SJSA1 (cell line): ENCODE results near the gene MEP1B. TPM values are rescaled to one million over a fixed set of nuclear protein-coding genes. Genes with fewer than 3 reads are reported as not detected.
A peak's percentile ranks its signal among the peaks of the same experiment; 100 is the strongest.
"Not testable (repeated sequence)": the region's sequence is repeated elsewhere in the genome, so short reads cannot be mapped to it uniquely, and the experiment has no call there.

Source experiments
- DNase-seq, 2 experiments: peaks; one replicate each; pipeline ENCODE4 v3.0.0-alpha.2; 2015 to 2020; ENCODE audit warnings: low spot score in 2 of 2, low read depth in 1 of 2
- H3K27ac ChIP-seq: fragments of 250-450 bp; sonication (Bioruptor Pico); 2 replicates; pipeline ENCODE4 v1.5.1; 2020; ENCODE audit warnings: mild to moderate bottlenecking, moderate library complexity
- H3K27me3 ChIP-seq: fragments of 250-450 bp; sonication (Bioruptor Pico); replicated peaks from 2 replicates; pipeline ENCODE4 v1.5.1; 2020; ENCODE audit warnings: mild to moderate bottlenecking, moderate library complexity
- H3K36me3 ChIP-seq: fragments of 250-450 bp; sonication (Bioruptor Pico); 2 replicates; pipeline ENCODE4 v1.5.1; 2020; ENCODE audit warnings: mild to moderate bottlenecking
- H3K4me1 ChIP-seq: fragments of 250-450 bp; sonication (Bioruptor Pico); replicated peaks from 2 replicates; pipeline ENCODE4 v1.6.1; 2021; ENCODE audit warnings: mild to moderate bottlenecking
- H3K4me3 ChIP-seq: fragments of 250-450 bp; sonication (Bioruptor Pico); 2 replicates; pipeline ENCODE4 v1.5.1; 2020; ENCODE audit warnings: mild to moderate bottlenecking
- H3K9me3 ChIP-seq: fragments of 250-450 bp; sonication (Bioruptor Pico); replicated peaks from 2 replicates; pipeline ENCODE4 v1.5.1; 2020; ENCODE audit warnings: mild to moderate bottlenecking
- total RNA-seq: library from RNA; depleted of rRNA; stranded (reverse); fragments of >200 nt; shearing (Covaris generic); gene quantifications from 2 replicates; pipeline ENCODE4 v1.2.3, GENCODE V29; 2014; rRNA removed

Gene MEP1B
- not detected in 2 replicates for total RNA-seq

GRCh38 chr18:32189790-32190189 lies at the start of gene MEP1B:
Gene MEP1B (plus strand): TSS chr18:32190039. CDS start chr18:32190071, 32 bp downstream.
- Histone ChIP-seq H3K27me3 (no peaks in the 10 kb centered on the region), H3K36me3 (no peaks in the 10 kb centered on the region), H3K27ac (no peak within 1 kb of the TSS), H3K9me3 (no peaks in the 10 kb centered on the region), H3K4me1 (no peaks in the 10 kb centered on the region), H3K4me3 (no peak within 1 kb of the TSS)
- DNase-seq: no peak

GRCh38 chr18:32148185-32148870 lies 41.5 kb upstream of the MEP1B start:
- Histone ChIP-seq H3K9me3 (no peaks in the 10 kb centered on the region), H3K27me3 (no peaks in the 10 kb centered on the region), H3K4me3 (no peak overlapping the region), H3K36me3 (no peaks in the 10 kb centered on the region), H3K4me1 (no peaks in the 10 kb centered on the region), H3K27ac (no peak overlapping the region)
- DNase-seq: no peak

GRCh38 chr18:32152705-32153448 lies 37.0 kb upstream of the MEP1B start:
- no peaks in the 10 kb centered on the region for H3K9me3 ChIP-seq
- peaks cover 6% of the 10 kb centered on the region; the same call in 1 of the 2 replicates for H3K27me3 ChIP-seq
- H3K27ac ChIP-seq: no peak overlapping the region
- H3K4me1 ChIP-seq: no peaks in the 10 kb centered on the region
- H3K36me3 ChIP-seq: no peaks in the 10 kb centered on the region
- no peak for DNase-seq
- no peak overlapping the region for H3K4me3 ChIP-seq

GRCh38 chr18:32156855-32157254 lies 33.0 kb upstream of the MEP1B start:
- Histone ChIP-seq H3K27ac (no peak overlapping the region), H3K27me3 (peaks cover 6% of the 10 kb centered on the region; the same call in 1 of the 2 replicates), H3K4me1 (no peaks in the 10 kb centered on the region), H3K9me3 (no peaks in the 10 kb centered on the region), H3K36me3 (no peaks in the 10 kb centered on the region), H3K4me3 (no peak overlapping the region)
- no peak for DNase-seq

GRCh38 chr18:32157580-32157979 lies 32.3 kb upstream of the MEP1B start:
- no peak for DNase-seq
- Histone ChIP-seq H3K36me3 (no peaks in the 10 kb centered on the region), H3K4me1 (no peaks in the 10 kb centered on the region), H3K9me3 (no peaks in the 10 kb centered on the region), H3K27me3 (peaks cover 6% of the 10 kb centered on the region; the same call in 1 of the 2 replicates), H3K4me3 (no peak overlapping the region), H3K27ac (no peak overlapping the region)

- H3K36me3 ChIP-seq: no peaks in the 10 kb centered on the region
- peaks cover 6% of the 10 kb centered on the region; the same call in 1 of the 2 replicates for H3K27me3 ChIP-seq
- H3K9me3 ChIP-seq: no peaks in the 10 kb centered on the region
- H3K4me1 ChIP-seq: no peaks in the 10 kb centered on the region
- no peak overlapping the region for H3K4me3 ChIP-seq
- no peak overlapping the region for H3K27ac ChIP-seq
- peak; percentile 56 to 74 for DNase-seq
These were observed 31.7 kb upstream of the MEP1B start for GRCh38 chr18:32158108-32158624.

- not testable (repeated sequence) for H3K4me3 ChIP-seq, DNase-seq, H3K9me3 ChIP-seq, H3K36me3 ChIP-seq, H3K4me1 ChIP-seq, H3K27ac ChIP-seq, H3K27me3 ChIP-seq
These were observed 31.2 kb upstream of the MEP1B start for GRCh38 chr18:32158631-32159030.

- DNase-seq: no peak
- Histone ChIP-seq H3K27ac (no peak overlapping the region), H3K4me3 (no peak overlapping the region), H3K27me3 (peaks cover 4% of the 10 kb centered on the region; the same call in 1 of the 2 replicates), H3K36me3 (no peaks in the 10 kb centered on the region), H3K9me3 (no peaks in the 10 kb centered on the region), H3K4me1 (no peaks in the 10 kb centered on the region)
These were observed 29.3 kb upstream of the MEP1B start for GRCh38 chr18:32160547-32160946.

GRCh38 chr18:32167980-32168730 lies 21.7 kb upstream of the MEP1B start:
- no peak overlapping the region for H3K27ac ChIP-seq
- H3K4me3 ChIP-seq: no peak overlapping the region
- no peak for DNase-seq
- H3K36me3 ChIP-seq: no peaks in the 10 kb centered on the region
- no peaks in the 10 kb centered on the region for H3K9me3 ChIP-seq
- no peaks in the 10 kb centered on the region for H3K4me1 ChIP-seq
- H3K27me3 ChIP-seq: no peaks in the 10 kb centered on the region

GRCh38 chr18:32173654-32174053 lies 16.2 kb upstream of the MEP1B start:
- Histone ChIP-seq H3K27me3 (no peaks in the 10 kb centered on the region), H3K9me3 (no peaks in the 10 kb centered on the region), H3K4me1 (no peaks in the 10 kb centered on the region), H3K4me3 (no peak overlapping the region), H3K36me3 (no peaks in the 10 kb centered on the region), H3K27ac (no peak overlapping the region)
- DNase-seq: no peak

GRCh38 chr18:32174719-32175118 lies 15.1 kb upstream of the MEP1B start:
- H3K4me3 ChIP-seq: no peak overlapping the region
- no peak for DNase-seq
- no peak overlapping the region for H3K27ac ChIP-seq
- H3K4me1 ChIP-seq: no peaks in the 10 kb centered on the region
- no peaks in the 10 kb centered on the region for H3K36me3 ChIP-seq
- no peaks in the 10 kb centered on the region for H3K27me3 ChIP-seq
- no peaks in the 10 kb centered on the region for H3K9me3 ChIP-seq

- no peak for DNase-seq
- Histone ChIP-seq H3K4me3 (no peak overlapping the region), H3K27me3 (no peaks in the 10 kb centered on the region), H3K9me3 (no peaks in the 10 kb centered on the region), H3K36me3 (no peaks in the 10 kb centered on the region), H3K4me1 (no peaks in the 10 kb centered on the region), H3K27ac (no peak overlapping the region)
These were observed 14.6 kb upstream of the MEP1B start for GRCh38 chr18:32175265-32175664.

- not testable (repeated sequence) for H3K27ac ChIP-seq, H3K4me1 ChIP-seq, H3K9me3 ChIP-seq, H3K36me3 ChIP-seq, H3K4me3 ChIP-seq, H3K27me3 ChIP-seq, DNase-seq
These were observed 13.1 kb upstream of the MEP1B start for GRCh38 chr18:32176745-32177144.

- no peak for DNase-seq
- no peaks in the 10 kb centered on the region for H3K27me3 ChIP-seq
- H3K9me3 ChIP-seq: no peaks in the 10 kb centered on the region
- no peak overlapping the region for H3K27ac ChIP-seq
- no peak overlapping the region for H3K4me3 ChIP-seq
- no peaks in the 10 kb centered on the region for H3K4me1 ChIP-seq
- H3K36me3 ChIP-seq: no peaks in the 10 kb centered on the region
These were observed 12.3 kb upstream of the MEP1B start for GRCh38 chr18:32177530-32177929.
